Measurements from ENCODE around the gene RAB15. TPM values are rescaled to one million over a fixed set of nuclear protein-coding genes. Genes with fewer than 3 reads are reported as not detected.

Gene RAB15
- total and polyA plus RNA-seq, 9 of the 15 experiments (the other 6 are each of a cell fraction or from before 2014, with no cell fraction given): 0.09 to 0.30 (median 0.16) TPM; not detected in 2

- TF ChIP-seq SMARCA5 (IDR thresholded peaks at IDR 0.05) (no peak), POLR3A (IDR thresholded peaks at IDR 0.05; ENCODE audit: borderline replicate concordance, extremely low read depth, insufficient read depth, insufficient read length) (no peak), ZNF282 (CRISPR knock-in tag; IDR thresholded peaks at IDR 0.05) (no peak), REST (IDR thresholded peaks at IDR 0.05; ENCODE audit: borderline replicate concordance) (no peak), REST (CRISPR knock-in tag; IDR thresholded peaks at IDR 0.05; ENCODE audit: low read depth) (no peak), PURB (CRISPR knock-in tag; IDR thresholded peaks at IDR 0.05; ENCODE audit: low read depth) (no peak), JUN (IDR thresholded peaks at IDR 0.05; ENCODE audit: borderline replicate concordance, low read depth, low read length) (no peak), JUN (CRISPR knock-in tag; IDR thresholded peaks at IDR 0.05; ENCODE audit: borderline replicate concordance) (no peak), HDAC8 (tag; IDR thresholded peaks at IDR 0.05) (no peak), SNAPC5 (CRISPR knock-in tag; IDR thresholded peaks at IDR 0.05) (no peak), ETV5 (CRISPR knock-in tag; IDR thresholded peaks at IDR 0.05; ENCODE audit: low read depth) (no peak), KDM1A (IDR thresholded peaks at IDR 0.05) (0 out of 4 replicates have a peak, but pooled peaks have one; percentile 23 to 36), FOXK1 (CRISPR knock-in tag; IDR thresholded peaks at IDR 0.05; ENCODE audit: borderline replicate concordance) (no peak), MIER1 (IDR thresholded peaks at IDR 0.05; ENCODE audit: low read depth) (no peak), SMAD4 (CRISPR knock-in tag; conservative IDR thresholded peaks at IDR 0.05) (peak; percentile 79), SRSF9 (IDR thresholded peaks at IDR 0.05; ENCODE audit: borderline replicate concordance, low read depth, low read length) (no peak), SETDB1 (IDR thresholded peaks at IDR 0.05; ENCODE audit: low read length) (no peak), ETS2 (tag; IDR thresholded peaks at IDR 0.05; ENCODE audit: borderline replicate concordance, poor library complexity, severe bottlenecking) (no peak), EWSR1 (IDR thresholded peaks at IDR 0.05; ENCODE audit: borderline replicate concordance, low read depth, partially characterized antibody) (no peak), POLR3G (IDR thresholded peaks at IDR 0.05; ENCODE audit: extremely low read depth, insufficient read length, insufficient replicate concordance) (no peak), LCOR (CRISPR knock-in tag; IDR thresholded peaks at IDR 0.05) (no peak), PML (IDR thresholded peaks at IDR 0.05; ENCODE audit: low read length) (no peak)
Measured at GRCh38 chr14:64998455-64998931, 26.4 kb upstream of the RAB15 start (continued).
